Measurements from ENCODE around the gene CDC42EP5.
"Not testable (repeated sequence)": the region's sequence is repeated elsewhere in the genome, so short reads cannot be mapped to it uniquely, and the experiment has no call there.

CDC42EP5 gene

DNA sequence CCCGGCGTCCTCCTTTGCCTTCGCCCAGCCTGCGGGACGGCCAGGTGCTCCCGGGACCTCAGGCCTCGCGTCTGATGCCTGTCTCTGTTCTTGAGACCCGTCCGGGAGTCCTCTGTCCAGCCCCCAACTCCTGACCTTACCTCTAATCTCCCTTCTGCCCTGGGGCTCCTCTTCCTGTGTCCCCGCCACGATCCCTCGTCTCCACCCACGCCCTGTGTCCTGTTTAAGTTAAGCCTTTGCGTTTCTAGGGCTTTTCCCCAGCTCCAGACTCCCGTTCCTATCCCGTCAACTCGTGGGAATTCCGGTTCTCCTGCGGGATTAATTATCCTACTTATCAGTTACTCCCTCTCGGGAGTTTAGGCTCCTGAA lies 23.4 kb downstream of the CDC42EP5 start:
- H3K4me3 Mint-ChIP-seq: peak overlapping the region; percentile 100
- peaks cover 47% of the 10 kb centered on the region for H3K4me1 Mint-ChIP-seq (ENCODE audit: low read depth)
- H3K27ac Mint-ChIP-seq: peak overlapping the region; percentile 93
- H3K36me3 Mint-ChIP-seq: peaks cover 4% of the 10 kb centered on the region
- no peaks in the 10 kb centered on the region for H3K27me3 Mint-ChIP-seq
- H3K9me3 Mint-ChIP-seq (ENCODE audit: low read depth): no peaks in the 10 kb centered on the region

DNA sequence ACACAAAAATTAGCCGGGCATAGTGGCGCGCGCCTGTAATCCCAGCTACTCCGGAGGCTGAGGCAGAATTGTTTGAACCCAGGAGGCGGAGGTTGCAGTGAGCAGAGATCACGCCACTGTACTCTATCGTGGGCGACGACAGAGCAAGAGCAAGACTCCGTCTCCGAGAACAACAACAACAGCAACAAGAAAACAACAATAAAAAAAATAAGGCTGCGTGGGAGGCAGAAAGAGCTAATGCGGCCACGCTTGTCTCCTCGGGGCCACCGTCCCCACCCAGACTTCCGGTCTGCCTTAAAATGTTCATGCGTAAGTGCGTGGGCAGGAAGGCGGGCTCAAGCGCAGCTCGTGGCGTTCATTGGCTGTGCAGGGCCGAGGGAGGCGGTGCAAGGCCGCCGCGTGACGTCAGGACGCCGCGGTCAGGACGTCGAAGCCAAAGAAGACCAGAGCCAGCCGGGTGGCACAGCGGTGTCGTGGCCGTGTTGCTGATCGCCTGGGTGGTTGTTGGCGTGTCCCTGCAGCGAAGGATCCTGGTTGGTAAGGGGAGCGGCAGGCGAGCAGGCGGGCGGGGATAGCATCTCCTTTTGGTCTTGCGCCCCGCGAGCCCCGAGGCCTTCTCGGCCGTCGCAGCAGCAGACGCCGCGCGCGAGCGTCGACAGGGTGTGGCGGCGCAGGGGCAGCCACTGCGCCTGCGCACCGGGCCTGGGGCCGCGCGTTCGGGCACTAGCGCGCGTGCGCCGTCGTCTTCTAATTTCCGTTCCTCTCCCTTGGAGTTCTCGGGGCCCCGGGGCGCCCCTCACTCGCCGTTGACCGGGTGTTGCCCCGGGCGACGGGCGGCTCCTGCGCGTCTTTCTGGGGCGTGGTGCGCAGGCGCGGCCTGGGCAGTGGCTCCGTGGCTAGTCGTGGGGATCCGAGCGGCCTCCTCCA lies 24.1 kb downstream of the CDC42EP5 start, which contains the start of gene LENG8:
TSS of gene LENG8 (plus strand) at position 426 of the 927 bp plus-strand sequence. CDS start 2,146 bp downstream, outside the sequence.
- H3K4me3 Mint-ChIP-seq: peak within 1 kb of the TSS; percentile 100
- H3K36me3 Mint-ChIP-seq: peaks cover 4% of the 10 kb centered on the region
- H3K9me3 Mint-ChIP-seq (ENCODE audit: low read depth): no peaks in the 10 kb centered on the region
- peaks cover 47% of the 10 kb centered on the region for H3K4me1 Mint-ChIP-seq (ENCODE audit: low read depth)
- peak within 1 kb of the TSS; percentile 100 for H3K27ac Mint-ChIP-seq
- H3K27me3 Mint-ChIP-seq: no peaks in the 10 kb centered on the region

- Mint-ChIP-seq H3K9me3 (ENCODE audit: low read depth) (no peaks in the 10 kb centered on the region), H3K4me3 (peak overlapping the region; percentile 100), H3K27ac (peak overlapping the region; percentile 100), H3K36me3 (peaks cover 5% of the 10 kb centered on the region), H3K4me1 (ENCODE audit: low read depth) (peaks cover 45% of the 10 kb centered on the region), H3K27me3 (no peaks in the 10 kb centered on the region)
Observed at GRCh38 chr19:54448040-54448773, 24.9 kb downstream of the CDC42EP5 start.

- not testable (repeated sequence) for H3K27ac Mint-ChIP-seq; H3K36me3 Mint-ChIP-seq; H3K9me3 Mint-ChIP-seq (ENCODE audit: low read depth); H3K4me3 Mint-ChIP-seq; H3K27me3 Mint-ChIP-seq
- H3K4me1 Mint-ChIP-seq (ENCODE audit: low read depth): peaks cover 37% of the 10 kb centered on the region
Observed at GRCh38 chr19:54446349-54446748, 26.7 kb downstream of the CDC42EP5 start.

DNA sequence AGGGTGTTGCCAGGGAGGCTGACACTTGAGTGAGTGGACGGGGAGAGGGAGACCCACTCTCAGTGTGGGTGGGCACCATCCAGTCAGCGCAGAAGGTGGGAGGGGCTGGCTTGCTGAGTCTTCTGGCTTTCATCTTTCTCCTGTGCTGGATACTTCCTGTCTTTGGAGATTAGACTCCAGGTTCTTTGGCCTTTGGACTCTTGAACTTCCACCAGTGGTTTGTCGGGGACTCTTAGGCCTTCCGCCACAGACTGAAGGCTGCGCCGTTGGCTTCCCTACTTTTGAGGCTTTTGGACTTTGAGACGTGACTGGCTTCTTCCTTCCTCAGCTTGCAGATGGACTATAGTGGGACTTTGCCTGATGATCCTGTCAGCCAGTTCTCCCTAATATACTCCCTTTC lies 28.4 kb downstream of the CDC42EP5 start:
- Mint-ChIP-seq H3K9me3 (ENCODE audit: low read depth) (no peaks in the 10 kb centered on the region), H3K27ac (no peak overlapping the region), H3K4me3 (no peak overlapping the region), H3K4me1 (ENCODE audit: low read depth) (peaks cover 25% of the 10 kb centered on the region), H3K36me3 (peaks cover 2% of the 10 kb centered on the region), H3K27me3 (no peaks in the 10 kb centered on the region)

GRCh38 chr19:54440641-54441040 lies 32.5 kb downstream of the CDC42EP5 start:
- peaks cover 14% of the 10 kb centered on the region for H3K4me1 Mint-ChIP-seq (ENCODE audit: low read depth)
- H3K36me3 Mint-ChIP-seq: peaks cover 2% of the 10 kb centered on the region
- H3K27me3 Mint-ChIP-seq: no peaks in the 10 kb centered on the region
- H3K4me3 Mint-ChIP-seq: no peak overlapping the region
- H3K27ac Mint-ChIP-seq: peak overlapping the region; percentile 46
- H3K9me3 Mint-ChIP-seq (ENCODE audit: low read depth): no peaks in the 10 kb centered on the region

DNA sequence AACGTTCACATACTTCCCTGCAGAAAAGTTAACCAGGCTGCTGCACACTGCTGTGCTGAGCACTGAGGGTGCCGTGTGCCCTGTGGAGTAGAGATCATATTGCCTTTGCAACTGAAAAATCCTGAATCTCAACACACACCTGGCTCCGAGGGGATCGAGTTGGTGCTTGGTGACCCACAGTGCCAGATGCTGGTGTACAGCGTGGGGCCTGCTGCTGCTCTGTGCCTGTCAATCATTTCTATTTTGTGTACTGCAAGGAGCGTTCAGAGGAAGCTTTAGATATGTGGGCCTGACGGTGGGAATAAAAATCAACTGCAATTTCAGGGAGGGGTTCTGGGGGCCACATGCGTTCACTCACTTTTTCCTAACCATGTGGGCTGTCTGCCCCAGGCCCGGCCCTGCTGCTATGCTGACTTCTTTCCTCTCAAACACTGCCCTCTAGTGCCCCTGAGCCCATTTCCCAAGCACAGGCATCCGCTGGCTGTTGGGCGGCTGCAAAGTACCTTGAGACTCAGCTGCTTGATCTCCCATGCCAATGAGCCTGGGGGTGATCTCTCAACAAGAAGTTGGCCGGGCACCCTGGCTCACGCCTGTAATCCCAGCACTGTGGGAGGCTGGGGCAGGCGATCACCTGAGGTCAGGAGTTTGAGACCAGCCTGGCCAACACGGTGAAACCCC lies 33.8 kb downstream of the CDC42EP5 start:
- peaks cover 23% of the 10 kb centered on the region for H3K4me1 Mint-ChIP-seq (ENCODE audit: low read depth)
- peaks cover 2% of the 10 kb centered on the region for H3K36me3 Mint-ChIP-seq
- no peaks in the 10 kb centered on the region for H3K27me3 Mint-ChIP-seq
- peak overlapping the region; percentile 64 for H3K27ac Mint-ChIP-seq
- no peaks in the 10 kb centered on the region for H3K9me3 Mint-ChIP-seq (ENCODE audit: low read depth)
- no peak overlapping the region for H3K4me3 Mint-ChIP-seq

- Mint-ChIP-seq H3K36me3 (no peaks in the 10 kb centered on the region), H3K4me1 (ENCODE audit: low read depth) (peaks cover 20% of the 10 kb centered on the region), H3K4me3 (no peak overlapping the region), H3K27ac (no peak overlapping the region), H3K27me3 (no peaks in the 10 kb centered on the region), H3K9me3 (ENCODE audit: low read depth) (no peaks in the 10 kb centered on the region)
Observed at GRCh38 chr19:54436628-54437252, 36.4 kb downstream of the CDC42EP5 start.

- Mint-ChIP-seq H3K27me3 (no peaks in the 10 kb centered on the region), H3K4me1 (ENCODE audit: low read depth) (peaks cover 23% of the 10 kb centered on the region), H3K27ac (no peak overlapping the region), H3K4me3 (no peak overlapping the region), H3K36me3 (no peaks in the 10 kb centered on the region), H3K9me3 (ENCODE audit: low read depth) (no peaks in the 10 kb centered on the region)
Observed at GRCh38 chr19:54436031-54436523, 37.0 kb downstream of the CDC42EP5 start.

DNA sequence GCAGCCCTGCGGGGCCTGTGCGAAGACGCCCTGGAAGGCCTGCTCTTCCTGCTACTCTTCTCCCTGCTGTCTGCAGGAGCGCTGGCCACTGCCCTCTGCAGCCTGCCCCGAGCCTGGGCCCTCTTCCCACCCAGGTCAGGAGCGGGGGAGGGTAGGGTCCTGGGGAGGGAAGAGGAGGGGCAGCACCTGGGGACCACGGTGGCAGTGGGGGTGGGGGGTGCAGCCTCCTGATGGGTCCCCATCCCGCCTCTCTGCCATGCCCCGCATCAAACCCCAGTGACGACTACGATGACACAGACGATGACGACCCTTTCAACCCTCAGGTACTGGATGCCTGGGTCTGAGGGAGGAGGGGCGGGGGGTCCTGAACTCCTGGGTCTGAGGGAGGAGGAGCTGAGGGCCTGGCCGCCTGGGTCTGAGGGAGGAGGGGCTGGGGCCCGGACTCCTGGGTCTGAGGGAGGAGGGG lies 37.5 kb downstream of the CDC42EP5 start:
- no peaks in the 10 kb centered on the region for H3K27me3 Mint-ChIP-seq
- no peaks in the 10 kb centered on the region for H3K36me3 Mint-ChIP-seq
- H3K9me3 Mint-ChIP-seq (ENCODE audit: low read depth): no peaks in the 10 kb centered on the region
- H3K4me3 Mint-ChIP-seq: no peak overlapping the region
- peaks cover 22% of the 10 kb centered on the region for H3K4me1 Mint-ChIP-seq (ENCODE audit: low read depth)
- no peak overlapping the region for H3K27ac Mint-ChIP-seq

DNA sequence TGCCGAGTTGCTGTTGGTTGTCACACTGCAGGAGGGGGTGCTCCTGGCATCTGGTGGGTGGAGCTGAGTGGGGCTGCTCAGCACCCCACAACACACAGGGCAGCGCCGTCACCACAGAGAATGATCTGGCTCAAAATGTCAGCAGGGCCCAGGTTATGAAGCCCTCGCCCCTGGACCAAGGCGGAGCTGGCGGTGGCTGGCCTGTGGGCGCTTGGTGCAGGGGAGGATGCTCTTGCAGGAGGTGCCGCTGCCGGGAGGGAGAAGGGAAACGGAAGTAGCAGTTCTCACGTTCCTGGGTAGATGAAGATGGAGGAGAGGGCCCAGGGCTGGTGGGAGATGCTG lies 38.3 kb downstream of the CDC42EP5 start:
- H3K9me3 Mint-ChIP-seq (ENCODE audit: low read depth): no peaks in the 10 kb centered on the region
- H3K27me3 Mint-ChIP-seq: no peaks in the 10 kb centered on the region
- no peaks in the 10 kb centered on the region for H3K36me3 Mint-ChIP-seq
- no peak overlapping the region for H3K27ac Mint-ChIP-seq
- H3K4me1 Mint-ChIP-seq (ENCODE audit: low read depth): peaks cover 22% of the 10 kb centered on the region
- H3K4me3 Mint-ChIP-seq: peak overlapping the region; percentile 51

DNA sequence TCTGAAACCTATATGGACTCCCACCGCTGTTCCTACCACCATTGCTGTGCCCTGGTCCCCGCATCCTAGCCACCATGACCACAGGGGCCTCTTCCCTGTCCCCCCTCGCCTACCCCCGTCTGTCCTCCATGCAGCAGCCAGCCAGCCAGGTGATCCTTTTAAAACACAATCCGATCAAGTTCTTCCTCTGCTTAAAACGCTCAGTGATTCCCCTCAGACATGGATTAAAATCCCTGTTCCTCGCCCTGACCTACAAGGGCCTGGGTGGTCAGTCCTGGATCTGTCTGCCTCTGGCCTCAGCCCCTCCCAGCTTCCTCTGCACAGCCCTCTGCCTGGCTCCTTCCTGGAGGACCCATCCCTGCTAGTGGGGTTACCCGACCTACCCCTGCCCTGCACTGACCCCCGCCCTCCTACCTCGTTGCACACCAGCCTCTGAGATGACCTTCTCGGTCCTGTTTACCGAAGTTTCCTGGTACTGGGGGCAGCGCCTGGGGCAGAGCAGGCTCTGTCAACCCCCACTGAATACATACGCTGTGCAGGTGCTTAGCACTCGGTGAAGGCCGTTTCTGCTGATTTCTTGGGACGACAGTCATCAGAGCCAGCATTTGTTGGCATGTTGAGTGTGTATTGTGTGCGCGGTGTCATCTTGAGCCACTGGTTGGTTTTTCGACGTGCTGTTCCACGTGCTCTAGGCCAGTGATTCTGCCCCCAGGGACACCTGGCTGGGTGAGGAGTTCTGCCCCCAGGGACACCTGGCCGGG lies 38.8 kb downstream of the CDC42EP5 start:
- Mint-ChIP-seq H3K4me1 (ENCODE audit: low read depth) (peaks cover 21% of the 10 kb centered on the region), H3K36me3 (no peaks in the 10 kb centered on the region), H3K27ac (no peak overlapping the region), H3K27me3 (peaks cover under 1% of the 10 kb centered on the region), H3K4me3 (no peak overlapping the region), H3K9me3 (ENCODE audit: low read depth) (no peaks in the 10 kb centered on the region)

- H3K4me3 Mint-ChIP-seq: no peak overlapping the region
- no peaks in the 10 kb centered on the region for H3K36me3 Mint-ChIP-seq
- H3K9me3 Mint-ChIP-seq (ENCODE audit: low read depth): no peaks in the 10 kb centered on the region
- no peak overlapping the region for H3K27ac Mint-ChIP-seq
- H3K4me1 Mint-ChIP-seq (ENCODE audit: low read depth): peaks cover 19% of the 10 kb centered on the region
- H3K27me3 Mint-ChIP-seq: peaks cover 2% of the 10 kb centered on the region
Observed at GRCh38 chr19:54433697-54434096, 39.4 kb downstream of the CDC42EP5 start.

Data from activated naive CD8-positive, alpha-beta T cell (primary cell).